Omental fat pad (tissue), 4 donors: Measurements from ENCODE around the gene MTFP1. TPM values are rescaled to one million over a fixed set of nuclear protein-coding genes. Genes with fewer than 3 reads are reported as not detected.

Source experiments
- ATAC-seq: fragments of 150-250 bp; one replicate; pipeline ENCODE4 v1.9.1; 2016; ENCODE audit warnings: mild to moderate bottlenecking, moderate library complexity; ENCODE audit not compliant: low FRiP score
- DNase-seq: peaks from one replicate; pipeline ENCODE4 v3.0.0-alpha.2; 2019; ENCODE audit warnings: low spot score
- CTCF ChIP-seq, 3 donors: fragments of 450-650 bp; IDR thresholded peaks; one replicate each; pipeline ENCODE4 v1.5.1; 2016 to 2017; ENCODE audit warnings: antibody characterized with exemption in 3 of 3, mild to moderate bottlenecking in 3 of 3, moderate library complexity in 2 of 3
- total RNA-seq, 4 donors: library from RNA; depleted of rRNA; stranded (reverse); fragments of >200 nt; gene quantifications; one replicate each; pipeline ENCODE4 v1.1.0, GENCODE V29; 2016

Gene MTFP1
- total RNA-seq, 4 donors from 2014 or later: 11.2 to 14.7 (median 14.1) TPM

- DNase-seq (no peak), ATAC-seq (no peak)
- no peak for TF ChIP-seq CTCF (IDR thresholded peaks at IDR 0.05)
These were observed 2.3 kb downstream of the MTFP1 start for GRCh38 chr22:30427871-30428270.

GRCh38 chr22:30429887-30430286, 4.3 kb downstream of the MTFP1 start:
- ATAC-seq (no peak), DNase-seq (no peak)
- TF ChIP-seq CTCF (IDR thresholded peaks at IDR 0.05): no peak

- ATAC-seq: no peak
- no peak for DNase-seq
- no peak for TF ChIP-seq CTCF (IDR thresholded peaks at IDR 0.05)
These were observed 5.4 kb downstream of the MTFP1 start for GRCh38 chr22:30430933-30431332.

DNA sequence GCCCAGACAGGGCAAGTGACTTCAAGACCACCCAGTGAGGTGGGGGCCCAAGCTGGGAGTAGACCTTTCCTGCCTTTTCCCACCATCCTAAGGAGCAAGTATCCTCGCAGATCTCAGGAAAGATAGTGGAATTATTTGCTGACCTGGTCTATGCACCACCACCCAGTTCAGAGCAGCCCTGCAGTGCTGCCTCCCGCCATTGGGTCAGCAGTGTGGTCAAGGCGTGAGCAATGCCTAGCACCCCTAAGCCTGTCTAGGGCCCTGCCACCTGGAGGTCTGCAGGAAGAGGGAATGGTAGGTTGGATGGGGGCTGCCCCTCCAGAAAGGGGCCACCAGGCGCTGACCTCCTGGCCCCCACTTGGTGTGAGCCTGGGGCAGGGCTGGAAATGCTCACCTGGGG, 6.5 kb downstream of the MTFP1 start:
- no peak for TF ChIP-seq CTCF (IDR thresholded peaks at IDR 0.05)
- ATAC-seq (no peak), DNase-seq (no peak)

DNA sequence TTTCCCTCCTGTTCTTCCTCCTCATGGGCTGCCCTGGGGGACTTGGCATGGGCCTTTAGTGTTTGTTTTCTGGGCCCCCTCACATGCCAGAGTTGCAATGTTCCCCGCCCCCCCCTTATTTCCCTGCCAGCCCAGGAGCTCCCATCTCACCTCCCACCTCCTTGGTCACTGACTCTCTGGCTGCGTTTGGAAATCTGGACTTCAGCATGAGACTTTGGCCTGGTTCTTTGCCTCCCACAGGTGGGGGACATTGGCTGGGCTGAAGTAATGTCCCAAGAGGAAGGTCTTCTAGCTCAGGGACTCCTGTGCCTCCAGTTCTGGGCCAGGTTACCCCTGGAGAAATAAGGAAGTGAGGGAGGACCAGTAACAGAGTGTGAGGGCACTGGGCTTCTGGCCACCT, 7.0 kb downstream of the MTFP1 start:
- no peak for DNase-seq
- ATAC-seq: no peak
- TF ChIP-seq CTCF (IDR thresholded peaks at IDR 0.05): no peak

DNA sequence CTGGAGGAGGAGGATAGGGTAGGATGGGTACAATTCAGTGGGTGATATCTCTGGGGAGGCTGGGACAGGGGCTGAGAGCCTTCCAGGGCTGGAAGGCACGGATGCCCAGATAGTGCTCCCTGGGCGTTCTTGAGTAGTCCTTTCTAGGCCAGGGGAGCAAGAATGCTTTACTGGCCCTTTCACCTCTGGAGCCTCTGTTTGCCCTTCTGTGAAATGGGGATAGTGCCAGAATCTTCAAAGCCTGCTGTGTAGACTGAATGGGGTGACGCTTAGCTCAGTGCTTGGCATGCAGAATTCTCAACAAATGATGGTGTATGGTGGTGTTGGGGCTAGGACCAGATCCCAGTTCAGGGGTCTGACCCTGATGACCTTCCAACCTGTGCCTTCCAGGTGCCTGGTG, 7.7 kb downstream of the MTFP1 start:
- no peak for TF ChIP-seq CTCF (IDR thresholded peaks at IDR 0.05)
- DNase-seq: no peak
- ATAC-seq: no peak

- DNase-seq: no peak
- no peak for ATAC-seq
These were observed 8.2 kb downstream of the MTFP1 start for GRCh38 chr22:30433773-30434172.

More at GRCh38 chr22:30433773-30434172, 8.2 kb downstream of the MTFP1 start:
- TF ChIP-seq CTCF (IDR thresholded peaks at IDR 0.05): no peak
